H9 (cell line): ENCODE results near the gene CDH23. TPM values are rescaled to one million over a fixed set of nuclear protein-coding genes. Genes with fewer than 3 reads are reported as not detected.
A peak's percentile ranks its signal among the peaks of the same experiment; 100 is the strongest.

Experiments
- DNase-seq: peaks from one replicate; pipeline ENCODE4 v3.0.0-alpha.2; 2017
- H2AFZ ChIP-seq: one replicate; pipeline ENCODE4 v1.6.1; 2013; ENCODE audit warnings: mild to moderate bottlenecking, low read length, control low read depth, moderate library complexity
- H2AK5ac ChIP-seq: 2 replicates; pipeline ENCODE4 v1.6.1; 2013; ENCODE audit warnings: low read length, control low read depth, mixed read lengths; ENCODE audit not compliant: insufficient read length
- H2BK120ac ChIP-seq: one replicate; pipeline ENCODE4 v1.6.1; 2013; ENCODE audit warnings: low read depth, mild to moderate bottlenecking, low read length, control low read depth, inconsistent platforms; ENCODE audit not compliant: poor library complexity, severe bottlenecking
- H2BK12ac ChIP-seq: 2 replicates; pipeline ENCODE4 v1.6.1; 2013; ENCODE audit warnings: low read length, control low read depth, mixed read lengths, low read depth; ENCODE audit not compliant: insufficient read length
- H2BK15ac ChIP-seq: 2 replicates; pipeline ENCODE4 v1.6.1; 2013; ENCODE audit warnings: low read depth, low read length, control low read depth
- H2BK20ac ChIP-seq: one replicate; pipeline ENCODE4 v1.6.1; 2013; ENCODE audit warnings: low read depth, mild to moderate bottlenecking, low read length, control low read depth, inconsistent platforms; ENCODE audit not compliant: poor library complexity, severe bottlenecking
- H2BK5ac ChIP-seq: 2 replicates; pipeline ENCODE4 v1.6.1; 2013; ENCODE audit warnings: low read length, control low read depth, mixed read lengths; ENCODE audit not compliant: insufficient read length
- H3K14ac ChIP-seq: 2 replicates; pipeline ENCODE4 v1.6.1; 2013; ENCODE audit warnings: low read length, control low read depth; ENCODE audit not compliant: insufficient read depth
- H3K18ac ChIP-seq: 2 replicates; pipeline ENCODE4 v1.6.1; 2013; ENCODE audit warnings: low read depth, mild to moderate bottlenecking, mixed read lengths, low read length, control low read depth; ENCODE audit not compliant: insufficient read length
- H3K23ac ChIP-seq: 2 replicates; pipeline ENCODE4 v1.6.1; 2013; ENCODE audit warnings: low read length, control low read depth, mixed read lengths, low read depth; ENCODE audit not compliant: insufficient read length
- H3K23me2 ChIP-seq: 2 replicates; pipeline ENCODE4 v1.6.1; 2013; ENCODE audit warnings: low read depth, mild to moderate bottlenecking, mixed read lengths, low read length, control low read depth; ENCODE audit not compliant: insufficient read length, poor library complexity, severe bottlenecking
- H3K27ac ChIP-seq: 2 replicates; pipeline ENCODE4 v1.5.1; 2013; ENCODE audit warnings: low read length, control low read depth, mixed read lengths, low read depth; ENCODE audit not compliant: insufficient read length
- H3K27me3 ChIP-seq: 2 replicates; pipeline ENCODE4 v1.6.1; 2013; ENCODE audit warnings: low read length, control low read depth, inconsistent platforms; ENCODE audit not compliant: insufficient read depth
- H3K4ac ChIP-seq: 2 replicates; pipeline ENCODE4 v1.6.1; 2013; ENCODE audit warnings: low read depth, mild to moderate bottlenecking, control low read depth, inconsistent platforms, low read length, moderate library complexity
- H3K4me1 ChIP-seq: 2 replicates; pipeline ENCODE4 v1.6.1; 2013; ENCODE audit warnings: low read length, control low read depth, inconsistent platforms; ENCODE audit not compliant: insufficient read depth
- H3K4me2 ChIP-seq: 2 replicates; pipeline ENCODE4 v1.6.1; 2013; ENCODE audit warnings: low read length, control low read depth, mixed read lengths; ENCODE audit not compliant: insufficient read length, insufficient read depth
- H3K56ac ChIP-seq: 2 replicates; pipeline ENCODE4 v1.6.1; 2013; ENCODE audit warnings: low read depth, mild to moderate bottlenecking, mixed read lengths, low read length, control low read depth; ENCODE audit not compliant: insufficient read length
- H3K79me1 ChIP-seq: 2 replicates; pipeline ENCODE4 v1.6.1; 2013; ENCODE audit warnings: low read depth, mild to moderate bottlenecking, moderate library complexity, low read length, control low read depth, inconsistent platforms; ENCODE audit not compliant: insufficient read depth, poor library complexity, severe bottlenecking
- H3K79me2 ChIP-seq: 2 replicates; pipeline ENCODE4 v1.6.1; 2013; ENCODE audit warnings: low read length, control low read depth, inconsistent platforms; ENCODE audit not compliant: insufficient read depth
- H3K9ac ChIP-seq: 2 replicates; pipeline ENCODE4 v1.6.1; 2013; ENCODE audit warnings: low read length, control low read depth, mixed read lengths; ENCODE audit not compliant: insufficient read length; ENCODE audit errors: extremely low read depth
- H3K9me3 ChIP-seq: one replicate; pipeline ENCODE4 v1.6.1; 2013; ENCODE audit warnings: low read depth, low read length, inconsistent platforms; ENCODE audit not compliant: control insufficient read depth
- H3T11ph ChIP-seq: one replicate; pipeline ENCODE4 v1.6.1; 2013; ENCODE audit warnings: mild to moderate bottlenecking, low read length, control low read depth, inconsistent platforms
- H4K20me1 ChIP-seq: one replicate; pipeline ENCODE4 v1.6.1; 2013; ENCODE audit not compliant: control insufficient read depth, insufficient read length, insufficient read depth
- H4K5ac ChIP-seq: 2 replicates; pipeline ENCODE4 v1.6.1; 2013; ENCODE audit warnings: low read depth, mild to moderate bottlenecking, mixed read lengths, low read length, control low read depth; ENCODE audit not compliant: insufficient read length
- H4K8ac ChIP-seq: replicated peaks from 2 replicates; pipeline ENCODE4 v1.6.1; 2013; ENCODE audit warnings: low read length, control low read depth, mixed read lengths, low read depth; ENCODE audit not compliant: insufficient read length
- H4K91ac ChIP-seq: 2 replicates; pipeline ENCODE4 v1.6.1; 2013; ENCODE audit warnings: low read depth, mild to moderate bottlenecking, moderate library complexity, mixed read lengths, low read length, control low read depth; ENCODE audit not compliant: insufficient read length
- H3K27ac Mint-ChIP-seq, 3 experiments: 2 replicates in 2 of 3; 3 replicates in 1 of 3; pipeline ENCODE4 v1.8.0; 2020 to 2021; ENCODE audit warnings: mixed read lengths in 3 of 3, mild to moderate bottlenecking in 1 of 3, moderate library complexity in 1 of 3
- H3K27me3 Mint-ChIP-seq: 2 replicates; pipeline ENCODE4 v1.8.0; 2021; ENCODE audit warnings: low read depth, mild to moderate bottlenecking, moderate library complexity, mixed read lengths
- H3K36me3 Mint-ChIP-seq, 3 experiments: 2 replicates in 2 of 3; 3 replicates in 1 of 3; pipeline ENCODE4 v1.8.0; 2020 to 2021; ENCODE audit warnings: low read depth in 3 of 3, mixed read lengths in 3 of 3; ENCODE audit not compliant: insufficient read depth in 1 of 3
- H3K4me1 Mint-ChIP-seq, 2 experiments: 2 replicates each; pipeline ENCODE4 v1.8.0; 2020; ENCODE audit warnings: mixed read lengths in 2 of 2
- H3K4me3 Mint-ChIP-seq, 2 experiments: 2 replicates in 1 of 2; 3 replicates in 1 of 2; pipeline ENCODE4 v1.8.0; 2020 to 2021; ENCODE audit warnings: mild to moderate bottlenecking in 2 of 2, mixed read lengths in 2 of 2, moderate library complexity in 1 of 2
- H3K9me3 Mint-ChIP-seq, 2 experiments: 2 replicates in 1 of 2; 3 replicates in 1 of 2; pipeline ENCODE4 v1.8.0; 2020; ENCODE audit warnings: mild to moderate bottlenecking in 2 of 2, mixed read lengths in 2 of 2, moderate library complexity in 1 of 2
- CTCF ChIP-seq: fragments of 200-600 bp; sonication (generic); conservative IDR thresholded peaks from 3 replicates; pipeline ENCODE4 v1.8.0; 2021; ENCODE audit warnings: antibody characterized with exemption, mild to moderate bottlenecking
- WGBS: extraction: QIAGEN DNeasy Blood & Tissue Kit; methylation state at CpG from one replicate; pipeline ENCODE4 v1.1.7; 2013; ENCODE audit warnings: missing lambda C conversion rate, low lambda C conversion rate, mixed read lengths; ENCODE audit not compliant: insufficient read length; ENCODE audit errors: extremely low coverage; 5-methylcytosine and 5-hydroxymethylcytosine counted together
- total RNA-seq: library from RNA; stranded (reverse); gene quantifications from 2 replicates; pipeline ENCODE4 v1.2.1, GENCODE V29; 2021

The CDH23 gene
- total RNA-seq, 1 experiment from 2014 or later = 2.1 TPM

GRCh38 chr10:71501402-71501801 is 104.7 kb downstream of the CDH23 start:
- Histone ChIP-seq H2AK5ac (no peak overlapping the region), H2BK20ac (no peak overlapping the region), H2BK5ac (no peak overlapping the region), H3K9me3 (no peaks in the 10 kb centered on the region), H3K23ac (no peak overlapping the region), H3K79me2 (no peaks in the 10 kb centered on the region), H3K56ac (no peak overlapping the region), H3K4ac (no peak overlapping the region), H3T11ph (no peak overlapping the region), H2BK120ac (no peak overlapping the region), H3K4me1 (no peaks in the 10 kb centered on the region), H3K9ac (no peak overlapping the region), H4K5ac (no peak overlapping the region), H3K23me2 (no peaks in the 10 kb centered on the region), H4K91ac (no peak overlapping the region), H3K4me2 (no peak overlapping the region), H2AFZ (no peak overlapping the region), H4K20me1 (no peaks in the 10 kb centered on the region), H4K8ac (no peak overlapping the region), H3K27me3 (peaks cover 14% of the 10 kb centered on the region; the same call in 1 of the 2 replicates), H3K14ac (no peak overlapping the region; the same call in 1 of the 2 replicates), H3K79me1 (no peaks in the 10 kb centered on the region), H3K18ac (no peak overlapping the region), H2BK15ac (no peak overlapping the region), H3K27ac (no peak overlapping the region), H2BK12ac (no peak overlapping the region)
- 0 out of 7 replicates have a peak overlapping the region, but pooled peaks of 1 of the 3 experiments have one; percentile 0 for H3K27ac Mint-ChIP-seq
- peaks cover 41% of the 10 kb centered on the region for H3K27me3 Mint-ChIP-seq
- H3K36me3 Mint-ChIP-seq = no peaks in the 10 kb centered on the region
- H3K4me1 Mint-ChIP-seq = peaks cover 24 to 31% of the 10 kb centered on the region in 2 experiments
- H3K4me3 Mint-ChIP-seq = no peak overlapping the region
- no peaks in the 10 kb centered on the region; a peak in 1 of 5 replicates for H3K9me3 Mint-ChIP-seq
- TF ChIP-seq CTCF = no peak; the same call in 2 of the 3 replicates
- no peak for DNase-seq
- WGBS = no CpG with 5 or more reads among the region's 4 CpGs
